Prostate gland (tissue), 2 donors: Measurements from ENCODE around the gene CHST11. TPM values are rescaled to one million over a fixed set of nuclear protein-coding genes. Genes with fewer than 3 reads are reported as not detected.

Source experiments
- DNase-seq: peaks from one replicate; pipeline ENCODE4 v3.0.0-alpha.2; 2019; ENCODE audit warnings: low spot score
- H3K27ac ChIP-seq, 2 donors: fragments of 200-600 bp; sonication (generic); 2 replicates each; pipeline ENCODE4 v1.5.1; 2017 to 2019
- H3K27me3 ChIP-seq: fragments of 200-600 bp; sonication (generic); replicated peaks from 2 replicates; pipeline ENCODE4 v1.5.1; 2019; ENCODE audit not compliant: insufficient read depth
- H3K36me3 ChIP-seq, 2 donors: fragments of 200-600 bp; sonication (generic); 1 replicate in 1 of 2; 2 replicates in 1 of 2; pipeline versions ENCODE4 v1.5.1 to v1.8.1; 2017 to 2019
- H3K4me1 ChIP-seq: fragments of 200-600 bp; sonication (generic); replicated peaks from 2 replicates; pipeline ENCODE4 v1.5.1; 2019
- H3K4me3 ChIP-seq, 2 donors: fragments of 200-600 bp; sonication (generic); 2 replicates each; pipeline ENCODE4 v1.5.1; 2017 to 2019
- H3K9me3 ChIP-seq: fragments of 200-600 bp; sonication (generic); 2 replicates; pipeline ENCODE4 v1.5.1; 2017
- CTCF ChIP-seq, 4 experiments: fragments of 200-600 bp in 2 of 4; fragments of 450-650 bp in 2 of 4; sonication (generic) in 2 of 4; IDR thresholded peaks; 1 replicate in 3 of 4; 2 replicates in 1 of 4; pipeline ENCODE4 v1.5.1; 2016 to 2019; ENCODE audit warnings: antibody characterized with exemption in 4 of 4, mild to moderate bottlenecking in 2 of 4, moderate library complexity in 2 of 4
- POLR2A ChIP-seq: fragments of 450-650 bp; IDR thresholded peaks from one replicate; pipeline ENCODE4 v1.6.1; 2016; ENCODE audit warnings: antibody characterized with exemption, mild to moderate bottlenecking
- POLR2AphosphoS5 ChIP-seq: sonication (generic); formaldehyde crosslinking; IDR thresholded peaks from one replicate; pipeline ENCODE4 v1.6.1; 2017; ENCODE audit warnings: antibody characterized with exemption
- WGBS: methylation state at CpG from one replicate; pipeline ENCODE4 v1.1.5; 2018; 5-methylcytosine and 5-hydroxymethylcytosine counted together
- intact Hi-C: fragments of 100-400 bp; cut with DNase I; formaldehyde crosslinking; loops from one replicate; pipeline ENCODE4 v1.14.2; 2022
- total RNA-seq, 2 donors: library from RNA; depleted of rRNA; stranded (reverse); fragments of >200 nt; gene quantifications; one replicate each; pipeline ENCODE4 v1.1.0, GENCODE V29; 2016

The CHST11 gene
- total RNA-seq, 2 donors from 2014 or later = 10.4 to 25.4 TPM

- no peaks in the 10 kb centered on the region for H3K27me3 ChIP-seq
- TF ChIP-seq CTCF (IDR thresholded peaks at IDR 0.05) = no peak
- TF ChIP-seq POLR2A = no peak
- no peak for TF ChIP-seq POLR2AphosphoS5
- H3K27ac ChIP-seq = no peak overlapping the region
- no peaks in the 10 kb centered on the region for H3K4me1 ChIP-seq
- DNase-seq = no peak
- intact Hi-C loops = no loop called here
- no peak overlapping the region for H3K4me3 ChIP-seq
- WGBS = 92% methylated on average over 12 of the region's 12 CpGs
- H3K36me3 ChIP-seq = no peaks in the 10 kb centered on the region
- H3K9me3 ChIP-seq = no peaks in the 10 kb centered on the region
Measured at GRCh38 chr12:104575442-104576186, 118.9 kb downstream of the CHST11 start.

DNA sequence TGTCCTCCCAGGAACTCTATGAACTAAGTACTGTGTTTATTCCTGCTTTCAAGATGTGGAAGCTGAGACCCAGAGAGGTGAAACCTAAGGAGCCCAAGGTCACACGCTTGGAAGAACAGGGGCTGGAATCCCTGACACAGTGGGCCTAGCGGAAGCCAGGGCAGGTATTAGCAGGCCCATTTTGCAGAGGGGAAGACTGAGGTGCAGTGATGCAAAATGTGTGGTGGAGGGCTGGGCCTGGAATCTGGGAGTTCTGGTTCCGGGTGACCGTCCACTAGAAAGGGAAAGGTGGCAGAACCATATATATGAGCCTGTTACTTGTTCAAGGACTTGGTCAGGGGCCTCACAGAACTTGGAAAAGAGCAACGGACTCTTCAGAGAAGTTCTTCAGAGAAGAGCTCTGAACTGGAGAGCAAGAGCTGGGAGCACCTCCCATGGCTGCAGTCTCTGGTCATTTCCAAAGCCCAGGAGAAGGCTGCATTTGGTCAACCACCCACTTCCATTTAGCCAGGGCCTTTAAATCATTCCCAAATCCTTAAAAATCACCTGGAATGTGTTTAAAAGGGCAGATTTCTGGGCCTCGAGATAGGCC is 119.5 kb downstream of the CHST11 start:
- Histone ChIP-seq H3K4me3 (no peak overlapping the region), H3K27ac (no peak overlapping the region), H3K36me3 (no peaks in the 10 kb centered on the region), H3K9me3 (no peaks in the 10 kb centered on the region), H3K4me1 (no peaks in the 10 kb centered on the region), H3K27me3 (no peaks in the 10 kb centered on the region)
- DNase-seq = no peak
- 98% methylated on average over 6 of the region's 6 CpGs for WGBS
- TF ChIP-seq POLR2A (no peak), POLR2AphosphoS5 (no peak), CTCF (IDR thresholded peaks at IDR 0.05) (no peak)
- intact Hi-C loops = no loop called here

DNA sequence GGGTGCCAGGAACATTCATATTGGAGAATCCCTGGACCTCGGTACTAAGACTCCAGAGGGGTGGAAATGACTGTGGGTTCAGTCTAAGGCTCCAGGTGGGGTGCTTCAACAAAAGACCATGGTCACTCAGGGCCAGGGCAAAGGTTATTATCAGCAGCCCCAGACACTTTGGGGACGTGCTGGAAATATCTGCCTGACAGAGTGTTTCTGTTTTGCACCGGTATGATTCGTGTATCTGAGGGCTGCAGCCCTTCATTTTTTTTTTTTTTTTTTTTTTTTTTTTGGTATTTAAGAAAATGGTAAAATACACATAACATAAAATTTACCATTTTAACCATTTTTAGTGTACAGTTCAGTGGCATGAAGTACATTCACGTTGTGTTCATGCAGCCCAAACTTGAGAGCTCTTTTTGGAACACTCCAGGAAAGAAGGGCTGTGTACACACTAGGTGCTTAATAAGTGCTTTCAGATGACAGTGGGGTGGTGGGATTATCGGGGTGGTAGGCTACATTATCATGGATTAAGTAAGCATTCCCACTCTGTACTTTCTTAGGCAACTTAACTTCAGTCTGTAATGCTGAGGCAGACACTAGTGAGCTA is 120.3 kb downstream of the CHST11 start:
- no peak for DNase-seq
- TF ChIP-seq CTCF (IDR thresholded peaks at IDR 0.05) (no peak), POLR2A (no peak), POLR2AphosphoS5 (no peak)
- Histone ChIP-seq H3K36me3 (no peaks in the 10 kb centered on the region), H3K9me3 (no peaks in the 10 kb centered on the region), H3K4me3 (no peak overlapping the region), H3K4me1 (no peaks in the 10 kb centered on the region), H3K27me3 (no peaks in the 10 kb centered on the region), H3K27ac (no peak overlapping the region)
- intact Hi-C loops = no loop called here
- WGBS = 76% methylated on average over 6 of the region's 6 CpGs

- DNase-seq = no peak
- no peaks in the 10 kb centered on the region for H3K36me3 ChIP-seq
- 75% methylated on average over 6 of the region's 6 CpGs for WGBS
- H3K27ac ChIP-seq = no peak overlapping the region
- no peaks in the 10 kb centered on the region for H3K4me1 ChIP-seq
- H3K4me3 ChIP-seq = no peak overlapping the region
- TF ChIP-seq POLR2A (no peak), POLR2AphosphoS5 (no peak), CTCF (IDR thresholded peaks at IDR 0.05) (no peak)
- no peaks in the 10 kb centered on the region for H3K9me3 ChIP-seq
- intact Hi-C loops = no loop called here
- H3K27me3 ChIP-seq = no peaks in the 10 kb centered on the region
Measured at GRCh38 chr12:104577581-104577981, 120.8 kb downstream of the CHST11 start.
